ENCODE measurements around the gene MEGF6.

The MEGF6 gene

DNA sequence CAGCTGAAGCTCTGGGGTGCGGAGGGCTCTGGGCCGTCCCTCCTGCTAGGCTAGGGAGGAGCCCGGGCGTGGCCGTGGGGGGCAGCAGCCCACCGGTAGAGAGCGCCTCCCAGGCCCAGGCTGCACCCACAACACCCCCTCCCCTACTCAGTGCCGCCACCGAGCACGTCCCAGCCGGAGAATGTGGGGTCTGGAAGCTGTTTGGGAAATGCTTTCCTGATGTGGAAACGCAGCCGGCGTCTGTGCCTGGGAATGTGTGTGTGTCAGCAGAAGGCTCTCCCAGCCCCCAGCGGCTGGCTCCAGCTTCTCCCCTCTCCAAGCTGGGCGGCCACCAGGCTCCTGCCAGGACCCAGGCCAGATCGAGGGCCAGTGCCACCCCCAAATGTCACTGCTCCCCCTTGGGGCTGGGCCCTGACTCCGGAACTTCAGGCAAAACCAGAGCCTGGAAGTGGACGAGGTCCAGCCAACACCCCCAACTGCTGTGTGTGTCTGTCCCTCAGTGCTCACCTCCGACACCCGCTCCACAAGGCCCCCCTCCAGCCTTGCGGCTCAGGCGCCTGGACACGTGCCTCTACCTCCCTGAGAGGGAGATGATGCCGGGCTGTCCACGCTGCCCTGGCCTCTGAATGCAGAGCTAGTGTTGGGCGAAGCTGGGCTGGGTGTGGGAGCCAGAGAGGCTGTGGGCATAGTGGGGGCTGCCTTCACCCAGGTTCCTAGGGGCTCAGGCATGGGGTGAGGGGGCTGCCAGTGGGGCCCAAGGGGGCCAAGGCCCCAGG lies 74.7 kb downstream of the MEGF6 start:
- DNase-seq (ENCODE audit: low read depth) = no peak

DNA sequence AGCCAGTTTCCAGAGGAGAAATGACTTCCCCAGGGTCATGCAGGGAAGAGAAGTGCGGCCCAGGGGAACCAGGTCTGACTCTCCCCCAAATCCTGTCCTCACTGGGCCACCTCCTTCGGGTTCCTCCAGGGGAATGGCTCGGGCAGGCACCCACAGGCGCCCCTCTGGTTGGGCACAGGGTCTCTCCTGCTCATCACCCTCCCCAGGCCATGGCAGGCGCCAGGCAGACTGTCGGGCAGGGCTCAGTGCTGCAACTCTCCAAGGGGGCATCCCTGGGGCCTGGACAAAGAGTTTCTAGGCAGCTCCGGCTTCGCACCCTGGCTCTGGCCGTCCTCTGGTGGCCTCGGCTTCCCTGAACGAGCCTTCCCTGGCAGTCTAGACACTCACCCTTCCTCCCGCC lies 75.6 kb downstream of the MEGF6 start:
- no peak for DNase-seq (ENCODE audit: low read depth)

DNA sequence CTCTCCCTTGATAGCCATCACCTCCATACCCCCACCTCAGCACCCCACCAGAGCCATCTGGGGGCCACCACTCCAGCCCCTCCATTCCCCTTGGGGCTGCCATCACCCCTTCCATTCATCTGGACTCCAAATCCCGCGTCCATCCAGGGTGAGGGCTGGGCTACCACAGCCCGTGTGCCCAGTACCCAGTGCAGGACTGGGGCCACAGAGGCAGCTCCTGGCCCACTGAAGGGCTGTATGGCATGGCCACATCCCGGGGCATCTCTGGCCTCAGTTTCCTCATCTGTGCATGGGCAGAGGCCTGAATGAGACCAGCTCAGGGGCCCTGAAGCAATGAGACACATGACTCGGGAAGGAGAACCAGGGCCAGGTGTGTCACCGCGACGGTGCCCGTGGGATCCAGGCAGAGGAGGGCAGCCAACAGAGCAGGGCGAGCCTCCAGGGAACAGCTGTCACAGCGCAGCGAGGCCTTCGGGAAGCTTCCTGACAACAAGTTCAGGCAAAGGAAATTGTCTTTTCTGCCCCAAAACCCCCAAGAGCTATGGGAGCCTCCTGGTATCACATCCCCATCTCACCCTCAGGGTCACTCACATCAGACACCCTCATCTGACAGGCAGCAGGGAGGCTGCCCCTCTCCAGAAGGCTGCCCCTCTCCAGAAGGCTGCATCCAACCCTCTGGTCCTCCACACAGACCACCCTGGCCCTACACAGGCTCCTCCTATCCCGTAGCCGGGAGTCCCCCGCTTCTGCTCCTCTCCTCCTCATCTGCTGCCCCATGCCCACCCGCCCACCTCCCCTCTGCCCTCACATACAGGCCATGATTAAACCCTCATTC lies 76.3 kb downstream of the MEGF6 start:
- DNase-seq (ENCODE audit: low read depth) = no peak

DNA sequence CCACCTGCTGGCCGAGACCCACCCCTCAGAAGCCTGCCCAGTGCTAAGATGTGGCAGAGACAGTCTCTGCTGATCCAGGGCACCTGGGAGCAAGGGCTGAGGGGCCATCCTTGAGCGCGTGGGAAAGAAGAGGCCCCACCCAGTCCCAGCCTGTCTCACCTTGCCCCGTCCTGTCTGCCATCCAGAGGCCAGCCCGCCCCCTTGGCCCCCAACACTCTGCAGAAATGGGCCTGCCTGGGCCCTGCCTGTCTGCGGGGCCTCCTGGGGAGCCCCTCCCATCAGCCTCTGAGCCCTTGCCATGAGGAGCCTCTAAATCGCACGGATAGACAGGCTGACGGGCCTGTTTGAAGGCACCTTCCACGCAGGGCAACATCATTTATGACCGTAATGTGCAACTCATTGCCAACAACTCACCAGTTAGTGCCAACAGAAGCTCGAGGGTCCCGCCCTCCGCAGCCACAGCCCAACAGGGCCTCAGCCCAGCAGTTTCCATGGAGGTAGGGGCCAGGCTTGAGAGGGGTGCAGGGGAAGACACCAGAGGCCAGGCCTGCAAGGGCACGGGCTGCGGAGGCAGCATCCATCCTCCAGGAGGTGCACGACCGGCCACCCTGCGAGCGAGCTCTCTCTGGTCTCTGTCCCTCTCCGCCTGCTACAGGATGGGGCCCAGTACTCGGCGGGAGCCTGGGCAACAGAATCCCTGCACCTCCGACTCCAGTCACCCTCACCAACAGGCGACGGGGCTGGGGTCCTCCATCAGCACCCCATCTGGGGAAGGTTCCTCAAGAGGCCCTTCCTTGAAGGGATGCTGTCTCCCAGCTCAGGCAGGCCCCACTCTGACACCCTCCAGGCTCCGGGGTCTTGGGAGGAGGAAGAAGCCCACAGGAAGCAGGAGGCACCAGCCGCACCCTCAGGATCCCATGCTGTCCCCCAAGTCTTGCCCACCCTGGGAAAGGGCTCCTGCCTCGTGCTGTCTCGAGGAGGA lies 78.0 kb downstream of the MEGF6 start:
- DNase-seq (ENCODE audit: low read depth) = no peak

DNA sequence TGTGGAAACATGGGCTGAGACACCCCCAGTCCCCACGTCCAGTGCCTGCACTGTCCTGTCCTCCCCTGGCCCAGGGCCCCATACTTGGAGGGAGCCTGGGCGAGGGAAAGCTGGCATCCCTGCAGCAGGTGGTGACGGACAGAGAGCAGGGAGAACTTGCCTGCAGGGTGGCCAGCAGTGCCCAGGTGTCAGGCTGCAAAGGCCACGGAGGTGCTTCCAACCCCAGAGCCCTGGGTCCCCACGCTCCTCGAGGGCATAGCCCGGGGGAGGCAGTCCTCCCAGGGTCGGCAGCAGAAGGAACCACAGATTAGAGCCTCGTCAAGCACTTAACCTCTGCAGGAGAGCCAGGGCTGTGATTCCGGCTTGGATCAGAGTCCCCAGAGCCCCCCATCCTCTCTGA lies 79.4 kb downstream of the MEGF6 start:
- no peak for DNase-seq (ENCODE audit: low read depth)

DNA sequence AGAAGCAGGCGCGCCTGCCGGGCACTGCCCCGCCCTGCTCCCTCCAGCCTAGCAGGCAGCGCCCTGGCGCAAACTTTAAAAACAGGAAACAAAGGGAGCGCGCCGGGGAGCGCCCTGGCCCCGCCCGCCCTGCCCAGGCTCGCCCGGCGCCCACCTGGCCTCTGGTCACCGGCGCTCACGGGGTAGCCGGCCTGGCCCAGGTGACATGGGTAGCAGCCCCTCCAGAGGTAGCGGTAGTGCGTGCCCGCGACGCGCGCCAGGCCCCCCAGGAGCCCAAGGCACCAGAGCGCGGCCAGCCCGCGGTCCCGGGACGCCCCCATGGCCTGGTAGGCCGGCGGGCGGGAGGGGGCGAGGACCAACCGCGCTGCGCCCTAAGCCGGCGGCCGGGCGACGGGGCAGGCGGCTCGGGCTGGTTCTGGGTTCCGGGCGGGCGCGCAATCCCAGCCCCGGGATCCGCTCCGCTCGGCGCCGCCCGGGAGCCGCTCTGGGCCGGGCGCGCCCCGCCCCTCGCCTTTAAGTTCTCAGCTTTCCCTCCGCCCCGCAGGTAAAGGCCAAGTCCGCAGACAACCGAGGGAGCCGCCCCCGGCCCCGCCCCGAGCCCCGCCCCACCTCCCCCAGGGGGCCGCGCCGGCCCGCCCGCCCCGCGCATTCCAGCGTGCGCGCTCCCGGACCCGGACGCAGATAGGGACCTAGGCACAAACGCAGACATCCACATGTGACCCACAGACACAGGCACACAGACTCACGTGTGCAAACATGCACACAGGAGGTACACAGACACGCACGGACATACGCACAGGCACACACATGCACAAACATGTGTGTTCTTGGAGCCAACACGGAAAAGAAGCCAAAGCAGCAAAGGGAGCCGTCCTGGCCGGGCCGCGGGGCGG lies 80.1 kb downstream of the MEGF6 start:
- DNase-seq (ENCODE audit: low read depth) = peak; percentile 65

DNA sequence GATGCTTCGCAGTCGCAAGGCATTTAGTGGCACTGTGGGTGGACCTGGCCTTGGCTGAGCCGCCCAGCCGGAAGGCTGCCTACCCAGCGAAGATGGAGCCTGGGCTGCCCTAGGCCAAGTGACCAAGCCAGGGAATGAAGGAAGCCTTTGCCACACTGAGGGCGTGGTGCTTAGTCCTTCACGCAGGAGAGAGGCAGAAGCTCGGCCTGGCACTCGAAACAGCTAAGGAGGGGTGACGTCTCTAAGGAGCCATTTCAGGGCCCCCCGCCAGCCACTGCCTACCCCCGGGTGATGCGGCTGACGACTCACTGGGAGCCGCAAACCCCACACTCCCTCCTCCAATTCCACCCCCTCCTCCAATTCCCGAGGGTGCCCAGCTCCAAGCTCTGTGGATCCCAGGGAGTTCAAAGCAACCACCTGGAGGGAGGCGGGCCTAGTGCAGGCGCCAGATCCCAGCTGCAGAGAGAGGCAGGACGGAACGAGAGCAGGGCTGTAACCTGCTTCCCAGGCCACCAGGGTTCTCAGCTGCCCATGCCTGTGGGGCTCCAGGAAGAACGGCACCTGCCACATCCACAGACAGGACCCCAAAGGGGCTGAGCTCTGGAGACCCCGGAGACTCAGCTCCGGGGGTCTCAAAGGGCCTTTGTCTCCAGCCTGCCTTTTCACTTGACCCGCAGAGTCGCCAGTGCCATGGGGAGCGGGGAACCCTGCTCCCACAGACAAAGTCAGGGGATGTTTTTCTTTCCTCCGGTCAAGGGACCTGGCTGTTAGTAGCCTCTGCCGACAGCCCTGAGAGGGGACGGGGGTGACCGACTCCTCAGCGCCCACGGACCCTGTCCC lies 81.0 kb downstream of the MEGF6 start:
- DNase-seq (ENCODE audit: low read depth) = no peak

DNA sequence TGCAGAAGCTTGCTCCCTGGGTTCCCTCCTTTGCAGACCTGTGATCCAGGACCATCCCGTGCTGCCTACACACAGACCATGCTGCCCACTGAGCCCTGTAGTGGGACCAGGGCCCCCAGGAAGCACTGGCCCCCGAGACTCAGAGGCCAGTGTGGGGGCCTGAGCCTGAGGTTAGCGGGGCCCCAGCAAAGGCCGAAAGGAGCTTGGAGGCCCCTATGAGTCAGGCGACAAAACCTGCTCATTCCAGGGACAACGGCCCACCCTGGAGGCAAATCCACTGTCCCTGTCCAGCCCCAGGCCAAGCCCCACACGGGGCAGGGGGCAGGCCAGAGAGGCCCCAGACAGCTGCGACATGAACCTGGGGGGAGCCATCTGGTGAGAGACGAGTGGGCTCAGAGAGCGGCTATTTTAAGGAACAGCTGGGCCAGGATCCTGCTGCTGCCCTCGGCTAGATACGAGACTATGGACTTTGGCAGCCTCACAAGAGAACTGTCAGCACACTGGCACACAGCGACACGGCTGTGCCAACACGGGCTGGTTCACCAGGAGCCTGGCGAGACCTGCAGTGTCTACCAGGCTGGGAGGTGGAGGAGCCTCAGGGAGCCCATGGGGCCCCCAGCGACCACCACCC lies 82.1 kb downstream of the MEGF6 start:
- DNase-seq (ENCODE audit: low read depth) = no peak

DNA sequence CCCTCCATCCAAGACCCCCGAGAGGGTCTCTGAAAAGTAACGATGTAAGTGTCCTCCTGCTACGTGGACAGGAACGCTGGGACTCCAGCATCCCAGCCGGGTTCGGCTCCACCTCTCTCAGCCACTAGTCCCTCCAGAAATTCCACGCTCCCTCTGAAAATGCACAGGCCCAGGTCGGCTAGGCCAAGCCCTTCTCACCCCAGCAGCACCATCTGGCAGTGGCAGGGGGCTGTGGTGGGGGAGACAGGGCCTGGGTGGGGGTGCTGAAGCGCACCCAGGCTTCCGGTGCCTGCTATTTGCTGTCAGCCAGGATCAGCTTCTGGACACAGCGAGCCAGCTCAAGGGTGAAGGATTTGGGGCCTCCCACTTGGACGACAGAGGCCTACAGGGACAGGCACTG lies 83.5 kb downstream of the MEGF6 start:
- DNase-seq (ENCODE audit: low read depth) = no peak

DNA sequence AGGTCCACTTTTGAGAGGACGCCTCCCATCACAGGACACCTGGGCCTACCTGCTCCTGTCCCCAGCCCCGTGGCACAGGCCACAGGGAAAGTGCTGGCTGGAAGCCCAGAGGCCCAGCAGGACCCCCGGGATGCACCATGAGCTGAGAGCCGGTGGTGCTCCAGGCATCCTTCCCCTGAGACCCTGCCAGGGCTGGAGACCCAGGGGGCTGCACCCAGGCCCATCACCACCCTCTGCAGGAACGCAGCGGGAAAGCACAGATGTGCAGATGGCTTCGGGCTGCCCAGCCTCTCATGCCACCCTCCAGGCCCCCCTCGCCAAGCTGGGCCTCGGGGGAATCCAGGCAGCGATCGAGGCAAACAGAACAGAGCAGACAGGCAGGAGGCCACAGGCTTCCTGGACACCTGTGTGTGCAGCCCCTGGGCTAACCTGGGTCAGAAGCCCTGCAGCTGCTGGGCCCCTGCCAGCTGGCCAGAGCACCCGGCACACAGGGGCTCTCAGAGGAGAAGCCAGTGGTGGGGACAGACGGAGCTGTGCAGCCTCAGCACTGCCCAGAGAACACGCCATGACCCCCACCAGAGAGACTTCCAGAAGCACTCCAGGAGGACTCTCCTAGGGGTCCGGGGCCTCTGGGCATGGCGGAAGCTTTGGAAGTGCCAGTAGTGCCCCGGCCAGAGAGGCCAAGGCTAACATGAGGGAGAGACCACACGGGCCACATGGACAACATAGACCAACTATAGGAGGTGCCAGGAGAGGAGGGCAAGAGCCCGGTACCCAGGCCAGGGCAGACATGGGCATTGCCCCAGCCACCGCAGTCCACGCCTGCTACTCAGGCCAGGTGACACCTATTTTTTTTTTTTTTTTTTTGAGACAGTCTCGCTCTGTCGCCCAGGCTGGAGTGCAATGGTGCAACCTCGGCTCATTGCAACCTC lies 85.5 kb downstream of the MEGF6 start:
- no peak for DNase-seq (ENCODE audit: low read depth)

DNA sequence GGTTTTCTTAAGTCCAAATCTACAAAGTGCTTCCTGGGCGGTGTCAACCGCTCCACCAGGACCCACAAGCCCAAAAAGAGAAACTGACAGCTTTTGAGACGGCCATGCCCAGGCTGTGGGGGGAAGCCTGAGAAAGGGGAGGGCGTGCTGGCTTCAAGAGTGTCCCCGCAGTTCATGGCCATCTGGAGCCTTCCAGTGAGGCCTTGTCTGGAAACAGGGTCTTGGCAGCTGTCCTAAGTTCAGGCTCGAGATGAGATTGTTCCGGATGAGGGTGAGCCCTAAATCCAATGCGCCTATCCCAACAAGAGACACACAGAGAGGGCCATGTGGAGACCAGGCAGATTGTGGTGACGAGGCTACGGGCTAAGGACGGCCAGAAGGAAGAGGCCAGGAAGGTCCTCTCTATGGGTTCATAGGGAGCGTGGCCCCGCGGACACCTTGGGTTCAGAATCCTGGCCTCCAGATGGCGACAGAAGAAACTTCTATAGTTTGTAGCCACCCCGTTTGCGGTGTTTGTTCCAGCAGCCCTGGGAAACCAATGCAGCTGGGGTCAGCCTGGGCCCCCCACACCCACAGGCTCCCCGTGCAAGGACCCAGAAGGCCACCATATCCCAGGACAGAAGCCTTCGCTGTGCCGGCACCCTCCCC lies 86.6 kb downstream of the MEGF6 start:
- DNase-seq (ENCODE audit: low read depth) = no peak

DNA sequence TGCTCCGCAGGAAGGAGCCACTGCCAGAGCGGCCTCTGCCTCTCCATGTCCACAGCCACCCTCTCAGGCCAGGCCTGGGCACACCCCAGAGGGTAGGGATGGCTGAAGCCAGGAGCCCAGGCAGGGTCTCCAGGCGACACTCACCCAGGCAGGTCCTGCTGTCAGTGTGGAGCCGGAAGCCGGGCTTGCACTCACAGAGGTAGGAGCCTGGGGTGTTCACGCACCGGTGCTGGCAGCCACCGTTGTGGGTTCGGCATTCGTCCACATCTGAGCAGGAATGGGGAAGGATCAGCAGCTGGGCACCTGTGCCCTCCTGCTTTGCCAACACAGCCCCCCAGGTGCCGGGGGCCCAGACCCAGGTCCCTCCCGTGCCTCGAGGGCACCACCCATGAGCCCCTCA lies 87.3 kb downstream of the MEGF6 start:
- DNase-seq (ENCODE audit: low read depth) = no peak

DNA sequence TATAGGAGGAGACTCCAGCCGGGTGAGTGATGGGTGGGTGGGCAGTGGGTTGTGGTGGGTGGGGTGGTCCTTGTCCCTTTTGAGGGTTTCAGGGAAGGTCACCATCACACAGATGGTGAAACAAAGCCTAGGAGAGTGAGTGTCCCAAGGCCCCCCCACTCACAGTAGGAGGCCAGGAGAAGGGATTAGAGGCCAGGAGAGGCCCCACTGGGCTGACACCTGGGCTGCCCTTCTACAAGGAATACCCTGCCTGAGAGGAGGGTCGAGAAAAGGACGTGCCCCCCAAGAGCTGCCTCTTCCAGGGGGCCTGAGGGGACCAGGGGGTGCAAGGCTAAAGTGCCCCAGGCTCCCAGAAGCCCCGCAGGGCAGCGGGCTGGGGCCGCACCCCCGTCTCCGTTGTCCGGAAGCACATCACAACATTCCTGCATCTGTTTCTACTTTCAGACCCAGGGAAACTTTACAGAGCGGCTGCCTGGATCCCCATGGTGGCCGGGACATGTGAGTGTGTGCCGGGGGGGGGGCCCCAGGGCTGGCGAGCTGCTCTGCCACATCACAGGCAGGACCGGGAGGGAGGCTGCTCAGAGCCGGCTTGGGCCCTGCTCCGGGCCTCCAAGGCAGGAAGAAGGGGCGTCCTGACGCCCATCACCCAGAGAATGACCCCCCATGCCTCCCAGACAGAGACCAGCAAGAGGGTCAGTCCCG lies 88.6 kb downstream of the MEGF6 start:
- peak; percentile 39 for DNase-seq (ENCODE audit: low read depth)

DNA sequence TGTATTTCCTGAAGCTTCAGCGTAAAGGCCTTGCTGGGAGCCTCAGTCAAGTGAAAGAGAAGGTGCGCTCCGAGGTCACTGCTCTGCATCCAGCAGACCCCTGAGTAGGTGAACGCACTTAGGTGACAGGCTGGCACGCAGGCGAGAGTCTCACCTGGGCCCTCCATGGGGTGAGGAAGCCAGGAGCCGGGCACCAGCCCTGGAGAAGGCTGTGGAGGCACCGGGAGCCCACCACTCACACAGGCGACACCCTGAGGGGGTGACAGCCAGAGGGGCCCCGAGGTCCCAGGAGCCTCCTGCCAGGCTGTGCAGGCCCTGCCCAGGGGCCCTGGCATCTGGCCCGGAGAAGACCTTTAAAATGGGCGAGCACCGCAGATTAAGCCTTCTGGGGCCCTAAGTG lies 89.2 kb downstream of the MEGF6 start:
- no peak for DNase-seq (ENCODE audit: low read depth)

DNA sequence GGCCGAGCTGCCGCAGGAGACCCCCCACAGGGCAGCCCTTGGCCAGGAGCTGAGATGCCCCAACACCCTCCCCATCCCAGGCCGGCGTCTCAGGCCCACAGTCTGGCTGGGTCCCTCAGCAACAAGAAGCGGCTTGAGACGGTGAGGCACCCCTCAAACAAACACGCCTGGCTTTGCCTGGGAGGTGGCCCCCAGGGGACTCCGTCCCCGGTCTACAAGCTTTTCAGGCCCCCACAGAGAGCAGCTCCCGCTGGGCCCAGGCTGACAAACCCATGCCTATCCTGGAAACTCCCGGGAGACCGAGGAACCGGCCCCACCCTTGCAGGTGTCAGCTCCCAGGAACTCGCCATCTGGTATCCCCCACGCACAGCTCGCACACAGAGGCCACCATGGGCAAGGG lies 89.9 kb downstream of the MEGF6 start:
- DNase-seq (ENCODE audit: low read depth) = no peak

DNA sequence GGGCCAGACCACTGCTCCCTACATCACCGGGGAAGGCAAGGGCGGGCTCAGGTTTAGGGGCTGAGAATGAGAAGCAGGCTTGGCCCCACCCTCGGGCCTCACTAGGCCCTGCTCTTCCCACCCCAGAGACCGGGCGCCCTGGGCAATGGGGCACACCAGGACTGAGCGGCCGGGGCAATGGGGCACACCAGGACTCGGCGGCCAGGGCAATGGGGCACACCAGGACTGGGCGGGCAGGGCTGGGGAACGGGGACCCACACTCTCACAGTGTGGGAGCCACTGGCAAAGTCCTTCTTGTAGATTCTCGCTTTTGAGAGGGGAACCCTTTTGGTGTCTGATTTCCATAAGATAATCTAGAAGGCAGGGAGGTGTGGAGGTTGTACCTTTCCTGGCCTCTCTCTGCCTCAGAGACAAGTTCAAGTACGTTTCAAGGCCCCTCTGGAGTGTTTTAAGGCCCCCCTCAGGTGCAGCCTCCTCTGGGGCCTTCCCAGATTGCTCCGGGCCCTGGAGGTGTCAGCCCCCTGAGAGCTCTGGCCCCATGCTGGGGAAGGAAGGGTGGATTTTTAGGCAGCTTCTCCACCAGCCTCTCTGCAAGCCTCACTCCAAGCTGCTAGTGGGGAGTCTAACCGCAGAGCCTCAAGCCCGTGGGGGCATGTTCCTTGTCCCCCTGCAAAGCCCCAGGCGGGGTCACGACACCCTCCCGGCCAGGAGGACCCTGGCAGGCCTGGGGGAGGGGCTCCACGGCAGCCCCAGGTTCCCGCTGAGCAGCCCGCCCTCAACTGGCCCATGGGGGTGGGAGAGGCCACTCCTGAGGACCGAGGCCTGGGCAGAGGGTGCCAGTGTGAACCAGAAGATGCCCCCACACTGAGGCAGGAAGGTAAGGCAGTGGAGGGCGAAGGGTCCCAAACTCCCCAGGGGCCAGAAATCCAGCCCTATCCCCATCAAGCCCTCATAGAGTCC lies 90.6 kb downstream of the MEGF6 start:
- no peak for DNase-seq (ENCODE audit: low read depth)
